ENCODE results near the gene KCNG2. TPM values are rescaled to one million over a fixed set of nuclear protein-coding genes. Genes with fewer than 3 reads are reported as not detected.

Gene KCNG2
- total RNA-seq, 1 experiment from 2014 or later = 8.6 TPM

DNA sequence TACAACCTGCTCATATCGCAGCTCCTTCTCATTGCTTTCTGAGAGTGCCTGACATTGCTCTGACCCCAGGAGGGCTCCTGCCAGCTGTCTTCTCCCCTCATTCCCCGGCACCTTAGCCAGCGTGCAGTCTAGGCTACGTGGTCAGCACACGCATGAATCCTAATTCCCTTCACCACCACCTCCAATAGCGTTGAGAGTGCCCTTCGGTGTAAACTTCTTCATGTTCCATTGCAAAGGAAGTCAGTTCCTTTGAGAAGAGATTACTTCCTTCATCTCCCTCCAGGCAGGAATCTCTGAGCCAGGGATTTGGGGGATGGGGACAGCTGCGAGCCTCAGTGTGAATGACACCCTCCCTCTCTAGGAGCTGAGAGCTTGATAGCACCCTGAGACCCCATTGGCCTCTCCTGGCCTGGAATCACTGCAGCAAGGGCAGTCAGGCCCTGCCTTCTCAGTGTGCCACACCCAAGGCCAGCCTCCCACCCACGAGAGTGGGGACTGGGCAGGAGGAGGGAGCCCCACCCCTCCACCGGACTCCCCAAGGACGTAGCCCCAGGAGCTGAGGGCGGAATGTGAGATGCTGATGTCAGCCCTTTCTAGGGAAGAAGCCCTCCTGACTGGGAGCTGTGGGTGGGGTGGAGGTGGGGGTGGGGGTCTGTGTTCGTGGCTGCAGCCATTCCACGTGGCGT, 100.3 kb downstream of the KCNG2 start:
- in situ Hi-C loops (cut with HindIII; ENCODE audit: low sequenced_read_pairs) = no loop called here

DNA sequence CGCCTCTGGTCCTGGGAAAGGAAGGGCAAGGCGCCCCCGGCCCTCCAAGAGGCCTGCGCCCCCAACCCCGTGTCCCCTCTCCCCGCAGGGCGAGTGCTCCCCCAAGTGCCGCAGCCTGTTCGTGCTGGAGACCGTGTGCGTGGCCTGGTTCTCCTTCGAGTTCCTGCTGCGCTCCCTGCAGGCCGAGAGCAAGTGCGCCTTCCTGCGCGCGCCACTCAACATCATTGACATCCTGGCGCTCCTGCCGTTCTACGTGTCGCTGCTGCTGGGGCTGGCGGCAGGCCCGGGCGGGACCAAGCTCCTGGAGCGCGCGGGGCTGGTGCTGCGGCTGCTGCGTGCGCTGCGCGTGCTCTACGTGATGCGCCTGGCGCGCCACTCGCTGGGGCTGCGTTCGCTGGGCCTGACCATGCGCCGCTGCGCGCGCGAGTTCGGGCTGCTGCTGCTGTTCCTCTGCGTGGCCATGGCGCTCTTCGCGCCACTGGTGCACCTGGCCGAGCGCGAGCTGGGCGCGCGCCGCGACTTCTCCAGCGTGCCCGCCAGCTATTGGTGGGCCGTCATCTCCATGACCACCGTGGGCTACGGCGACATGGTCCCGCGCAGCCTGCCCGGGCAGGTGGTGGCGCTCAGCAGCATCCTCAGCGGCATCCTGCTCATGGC, 101.3 kb downstream of the KCNG2 start:
- DNase-seq (ENCODE audit: low spot score) = no peak
- in situ Hi-C loops (cut with HindIII; ENCODE audit: low sequenced_read_pairs) = no loop called here

More for the DNA sequence above, 100.3 kb downstream of the KCNG2 start:
- no peak for DNase-seq (ENCODE audit: low spot score)

DNA sequence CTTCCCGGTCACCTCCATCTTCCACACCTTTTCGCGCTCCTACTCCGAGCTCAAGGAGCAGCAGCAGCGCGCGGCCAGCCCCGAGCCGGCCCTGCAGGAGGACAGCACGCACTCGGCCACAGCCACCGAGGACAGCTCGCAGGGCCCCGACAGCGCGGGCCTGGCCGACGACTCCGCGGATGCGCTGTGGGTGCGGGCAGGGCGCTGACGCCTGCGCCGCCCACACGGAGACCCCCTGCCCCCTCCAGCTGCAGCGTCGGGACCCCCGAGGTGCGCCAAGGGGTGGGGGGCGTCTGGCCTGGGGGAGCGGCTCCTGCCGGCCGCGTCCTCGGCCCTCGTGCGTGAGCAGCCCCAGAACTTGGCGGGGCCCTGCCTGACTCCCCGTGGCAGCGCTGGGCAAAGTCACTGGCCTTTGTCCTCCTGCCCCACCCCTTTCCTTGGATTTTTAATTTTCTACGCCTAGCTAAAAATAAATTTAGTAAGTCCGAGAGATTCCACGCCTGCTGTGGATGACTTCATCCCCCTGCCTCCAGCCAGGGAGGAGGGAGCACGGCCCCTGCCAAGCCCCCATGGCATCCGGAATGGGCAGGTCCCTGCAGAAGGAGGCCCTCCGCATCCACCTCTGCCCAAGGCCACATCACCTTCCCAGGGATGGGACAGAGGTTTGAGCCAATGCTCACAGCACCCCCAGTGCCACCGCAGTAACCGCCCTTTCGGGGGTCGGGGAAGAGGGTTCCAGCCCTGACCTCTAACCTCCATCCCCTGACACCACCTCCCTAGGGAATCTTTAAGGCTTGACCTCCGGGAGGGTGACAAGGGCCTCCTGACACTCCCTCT, 102.1 kb downstream of the KCNG2 start:
- DNase-seq (ENCODE audit: low spot score) = no peak
- in situ Hi-C loops (cut with HindIII; ENCODE audit: low sequenced_read_pairs) = no loop called here

DNA sequence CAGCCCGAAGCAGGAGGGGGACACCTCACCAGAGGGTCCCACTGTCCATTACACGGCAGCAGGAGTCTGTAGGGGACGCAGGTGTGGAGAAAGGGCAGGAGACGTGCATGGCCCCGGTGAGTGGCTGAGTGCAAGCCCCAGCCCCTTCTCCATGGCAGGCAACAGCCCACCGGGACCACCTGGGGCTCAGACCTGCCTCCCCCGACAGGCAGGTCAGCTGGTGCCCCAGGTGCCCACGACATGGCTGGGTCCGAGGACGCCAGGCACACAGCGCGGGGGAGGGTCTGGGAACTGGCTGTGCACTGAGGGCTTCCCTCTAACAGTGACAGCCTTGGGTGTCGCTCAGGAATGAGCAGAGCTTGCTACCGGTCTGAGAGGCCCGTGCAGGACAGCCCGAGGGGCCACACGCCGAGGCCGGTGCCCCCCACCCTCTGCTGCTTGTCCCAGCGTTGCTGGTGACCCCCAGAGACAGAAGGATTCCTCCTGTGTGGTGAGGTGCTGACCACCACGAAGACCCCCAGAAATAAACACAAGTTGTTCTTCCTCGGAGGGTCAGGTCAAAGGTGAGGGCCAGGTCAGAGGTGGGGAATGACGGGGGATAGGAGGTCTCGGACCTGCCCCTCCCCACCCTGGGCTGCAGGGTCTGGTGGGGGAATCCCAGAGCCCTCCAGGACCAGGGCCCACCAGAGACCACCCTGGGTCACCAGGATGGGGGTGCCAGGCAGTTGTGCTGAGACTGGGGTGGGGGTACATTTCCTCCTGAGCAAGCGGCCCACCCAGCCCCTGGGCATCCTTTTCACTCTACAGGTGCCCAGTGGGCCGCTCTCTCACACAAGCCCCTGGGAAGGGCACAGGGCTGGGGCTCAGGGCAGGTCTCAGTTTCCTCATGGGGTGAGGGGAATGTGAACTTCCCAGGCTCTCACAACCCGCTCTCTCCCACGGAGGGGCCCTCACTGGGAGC, 103.2 kb downstream of the KCNG2 start:
- in situ Hi-C loops (cut with HindIII; ENCODE audit: low sequenced_read_pairs) = no loop called here
- DNase-seq (ENCODE audit: low spot score) = no peak

DNA sequence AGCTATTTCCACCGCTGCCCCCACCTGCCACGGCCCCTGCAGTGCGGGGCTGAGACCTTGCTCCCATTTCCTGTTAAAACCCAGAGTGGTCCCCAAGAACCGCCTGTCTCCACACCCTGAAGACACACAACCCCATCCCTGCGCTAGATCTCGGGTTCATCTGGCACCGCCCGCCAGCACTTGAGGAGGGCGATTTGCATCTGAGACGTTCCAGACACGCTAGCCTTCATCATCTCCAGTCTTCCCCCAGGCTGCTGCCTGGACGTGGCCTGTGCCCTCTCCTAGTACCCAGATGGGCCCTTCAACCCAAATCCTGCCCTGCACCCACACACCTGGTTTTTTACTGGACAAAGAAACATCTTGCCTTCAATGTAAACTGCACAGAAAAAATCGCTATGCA, 103.9 kb downstream of the KCNG2 start:
- DNase-seq (ENCODE audit: low spot score) = no peak

DNA sequence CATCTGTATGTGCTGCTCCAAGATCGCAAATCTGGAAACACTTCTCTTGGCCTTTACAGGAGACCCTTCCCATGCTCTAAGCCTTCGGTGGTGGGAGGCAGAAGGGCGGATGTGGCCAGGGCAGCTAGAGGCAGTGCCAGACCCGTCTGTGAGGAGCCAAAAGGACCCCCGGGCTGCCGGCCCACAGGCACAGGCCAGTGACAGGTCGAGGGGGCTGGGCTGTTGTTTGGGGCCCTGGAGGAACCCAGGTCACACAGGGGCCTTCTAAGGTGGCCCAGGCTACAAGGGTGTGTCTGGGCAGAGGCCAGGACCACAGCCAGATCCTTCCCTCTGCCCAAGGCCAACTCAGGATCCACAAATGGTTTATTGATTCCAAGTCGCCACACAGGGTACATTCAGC, 104.3 kb downstream of the KCNG2 start:
- in situ Hi-C loops (cut with HindIII; ENCODE audit: low sequenced_read_pairs) = no loop called here
- DNase-seq (ENCODE audit: low spot score) = no peak

More for the DNA sequence above, 103.9 kb downstream of the KCNG2 start:
- in situ Hi-C loops (cut with HindIII; ENCODE audit: low sequenced_read_pairs) = no loop called here

DNA sequence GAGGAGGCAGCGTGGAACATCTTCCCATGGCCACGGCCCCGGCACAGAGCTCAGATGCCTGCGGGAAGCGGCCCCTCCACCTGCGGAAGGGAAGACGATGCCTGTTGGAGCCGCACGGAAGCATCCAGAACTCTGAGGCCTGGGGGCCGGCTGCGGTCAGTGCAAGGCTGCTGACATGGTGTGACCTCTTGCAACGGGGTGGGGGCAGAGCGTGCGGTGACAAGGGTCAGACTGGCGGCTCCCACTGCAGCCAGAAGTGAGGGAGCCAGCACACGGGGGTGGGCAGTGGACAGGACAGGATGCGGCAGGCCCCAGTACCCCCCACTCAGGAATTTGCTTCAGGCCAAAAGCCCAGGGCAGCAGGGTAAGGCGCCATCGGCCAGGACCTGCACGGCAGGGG, 104.9 kb downstream of the KCNG2 start:
- DNase-seq (ENCODE audit: low spot score) = no peak
- in situ Hi-C loops (cut with HindIII; ENCODE audit: low sequenced_read_pairs) = no loop called here

DNA sequence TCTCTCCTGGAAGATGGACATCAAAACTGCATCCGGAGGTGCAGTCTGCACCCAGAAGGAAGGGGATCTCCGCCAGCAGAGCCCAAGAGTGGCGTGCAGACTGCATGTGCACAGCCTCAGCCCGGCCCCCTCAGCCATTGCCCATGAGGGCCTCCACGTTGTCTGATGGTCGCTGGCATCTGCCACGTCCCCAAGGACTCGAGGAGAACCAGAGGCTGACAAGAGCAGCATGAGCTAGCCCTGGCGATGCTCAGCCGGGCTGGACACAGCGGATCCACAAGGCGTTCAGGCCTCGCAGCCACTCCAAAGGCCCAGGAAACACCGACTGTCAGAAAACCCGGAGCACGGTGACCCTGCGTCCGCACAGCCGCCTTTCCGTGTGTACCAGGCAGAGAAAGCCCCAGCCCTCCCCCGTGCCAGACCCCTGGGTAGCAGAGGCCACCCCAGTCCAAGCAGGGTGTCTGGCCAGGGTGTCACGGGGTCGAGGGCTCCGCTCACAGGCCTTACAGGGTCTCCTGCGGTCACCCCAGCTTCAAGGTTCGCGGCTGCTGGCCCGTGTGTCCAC, 105.4 kb downstream of the KCNG2 start:
- in situ Hi-C loops (cut with HindIII; ENCODE audit: low sequenced_read_pairs) = no loop called here
- no peak for DNase-seq (ENCODE audit: low spot score)

DNA sequence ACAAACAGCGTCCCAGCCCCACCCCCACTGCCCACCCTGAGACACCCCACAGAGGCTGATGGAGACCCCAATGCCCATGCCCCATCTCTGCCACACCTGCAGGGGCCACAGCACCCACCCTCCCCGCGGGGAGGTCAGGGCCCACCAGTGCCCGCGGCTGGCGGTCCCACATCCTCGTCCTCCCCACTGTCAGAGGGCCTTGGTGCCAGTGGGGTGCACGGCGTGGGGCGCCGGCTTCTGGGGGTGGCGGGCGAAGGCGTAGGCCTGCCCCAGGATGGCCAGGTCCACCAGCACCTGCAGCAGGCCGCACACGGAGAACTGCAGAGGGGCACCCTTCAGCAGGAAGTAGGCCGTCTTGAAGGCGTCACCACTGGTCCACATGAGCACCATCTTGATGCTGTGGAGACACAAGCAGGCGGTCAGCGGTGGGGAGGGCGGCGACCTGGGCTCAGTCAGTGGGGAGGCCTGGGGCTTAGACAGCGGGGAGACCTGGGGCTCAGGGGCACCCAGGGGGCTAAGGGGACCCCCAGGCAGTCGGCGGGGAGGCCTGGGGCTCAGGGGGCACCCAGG, 106.1 kb downstream of the KCNG2 start:
- in situ Hi-C loops (cut with HindIII; ENCODE audit: low sequenced_read_pairs) = no loop called here
- DNase-seq (ENCODE audit: low spot score) = no peak

DNA sequence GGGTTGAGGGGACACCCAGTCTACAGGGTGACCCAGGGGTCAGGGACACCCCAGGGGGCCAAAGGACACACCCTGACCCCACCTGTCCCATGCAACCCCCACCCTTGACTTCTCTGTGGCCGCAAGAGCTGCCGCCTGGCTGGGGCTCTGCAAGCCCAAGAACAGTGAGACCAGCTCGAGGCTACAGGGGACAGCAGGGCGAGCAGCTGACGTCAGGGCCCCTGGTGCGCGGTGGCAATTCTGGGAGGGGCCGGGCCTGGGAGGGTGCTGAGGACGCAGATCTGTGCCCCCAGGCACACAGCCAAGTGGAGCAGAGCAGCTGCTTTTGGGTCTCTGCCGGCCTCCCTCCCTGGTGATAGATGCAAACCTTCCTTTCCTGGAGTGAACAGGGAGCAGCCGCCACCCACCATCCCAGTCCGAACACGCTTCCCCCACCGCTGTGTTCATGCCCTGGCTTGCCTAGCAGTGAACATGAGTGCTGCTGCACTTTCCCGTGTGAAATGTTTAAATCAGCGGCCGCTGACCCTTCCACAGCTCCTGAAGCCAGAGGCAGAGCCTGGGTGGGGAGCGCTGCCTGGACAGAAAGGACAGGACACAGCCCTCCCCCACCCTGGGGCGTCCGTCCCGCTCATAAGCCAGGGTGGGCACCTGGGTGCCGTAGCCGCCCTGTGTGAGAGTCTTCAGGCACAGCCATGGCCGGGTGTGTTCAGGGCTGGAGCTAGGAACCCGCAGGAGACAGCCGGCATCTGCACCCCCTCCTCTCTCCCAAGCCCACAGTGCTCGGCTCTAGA, 106.8 kb downstream of the KCNG2 start:
- DNase-seq (ENCODE audit: low spot score) = no peak
- in situ Hi-C loops (cut with HindIII; ENCODE audit: low sequenced_read_pairs) = no loop called here

DNA sequence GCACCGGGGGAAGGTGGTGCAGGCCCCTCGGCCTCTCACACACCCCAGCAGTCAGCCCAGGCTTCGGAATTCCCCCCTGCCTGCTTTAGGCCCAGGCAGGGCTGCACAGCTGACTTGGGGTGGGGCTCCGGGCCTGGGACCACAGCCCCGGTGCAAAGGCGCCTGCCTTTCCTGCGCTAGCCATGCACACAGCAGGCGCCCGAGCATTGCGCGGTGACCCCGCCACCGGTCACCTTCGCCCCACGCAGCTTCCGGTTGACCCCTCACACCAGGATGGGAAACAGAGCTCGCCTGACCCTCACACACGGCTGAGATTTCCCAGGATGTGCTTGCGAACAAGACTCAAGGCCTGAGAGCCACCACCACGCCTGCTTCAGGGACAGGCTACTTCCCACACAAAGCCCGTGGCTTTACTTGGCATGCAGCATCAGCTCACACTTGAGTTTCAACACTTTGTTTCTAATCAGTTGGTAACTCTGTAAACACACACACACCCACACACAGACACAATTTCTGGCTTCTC, 107.7 kb downstream of the KCNG2 start:
- no peak for DNase-seq (ENCODE audit: low spot score)
- in situ Hi-C loops (cut with HindIII; ENCODE audit: low sequenced_read_pairs) = no loop called here

DNA sequence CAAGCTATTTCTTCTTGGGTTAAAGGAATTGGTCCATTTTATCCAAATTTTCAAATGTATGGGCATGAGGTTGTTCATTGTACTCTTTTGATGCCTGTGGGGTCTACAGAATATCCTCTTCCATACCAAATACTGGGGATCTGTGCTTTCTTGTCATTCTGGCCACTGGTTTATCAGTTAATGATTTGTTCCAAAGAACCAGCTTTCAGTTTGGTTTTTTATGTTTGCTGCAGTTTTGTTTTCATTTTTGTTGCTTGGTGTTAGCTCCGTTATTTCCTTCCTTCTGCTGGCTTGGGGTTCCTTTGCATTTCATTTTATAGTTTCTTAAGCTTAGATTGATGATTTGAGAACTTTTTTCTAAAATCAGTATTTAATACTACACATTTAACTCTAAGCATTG, 108.3 kb downstream of the KCNG2 start:
- in situ Hi-C loops (cut with HindIII; ENCODE audit: low sequenced_read_pairs) = no loop called here
- no peak for DNase-seq (ENCODE audit: low spot score)

DNA sequence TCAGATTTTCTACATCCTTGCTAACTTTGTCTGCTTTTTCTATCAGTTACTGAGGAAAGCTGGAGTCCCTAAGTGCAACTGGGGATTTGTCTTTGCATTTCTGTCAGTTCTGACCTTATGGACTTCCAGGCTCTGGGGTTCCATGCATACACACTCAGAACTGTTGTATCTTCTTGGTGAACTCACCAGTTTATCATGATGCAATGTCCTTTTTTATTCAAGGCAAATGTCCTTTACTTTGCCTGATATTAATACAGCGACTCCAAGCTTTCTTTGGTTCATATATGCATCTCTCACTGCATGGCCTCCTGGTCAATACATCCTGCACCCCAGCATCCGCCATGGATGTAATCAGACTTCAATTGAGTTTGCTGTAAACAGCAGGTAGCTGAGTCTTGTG, 109.0 kb downstream of the KCNG2 start:
- no peak for DNase-seq (ENCODE audit: low spot score)
- in situ Hi-C loops (cut with HindIII; ENCODE audit: low sequenced_read_pairs) = no loop called here

DNA sequence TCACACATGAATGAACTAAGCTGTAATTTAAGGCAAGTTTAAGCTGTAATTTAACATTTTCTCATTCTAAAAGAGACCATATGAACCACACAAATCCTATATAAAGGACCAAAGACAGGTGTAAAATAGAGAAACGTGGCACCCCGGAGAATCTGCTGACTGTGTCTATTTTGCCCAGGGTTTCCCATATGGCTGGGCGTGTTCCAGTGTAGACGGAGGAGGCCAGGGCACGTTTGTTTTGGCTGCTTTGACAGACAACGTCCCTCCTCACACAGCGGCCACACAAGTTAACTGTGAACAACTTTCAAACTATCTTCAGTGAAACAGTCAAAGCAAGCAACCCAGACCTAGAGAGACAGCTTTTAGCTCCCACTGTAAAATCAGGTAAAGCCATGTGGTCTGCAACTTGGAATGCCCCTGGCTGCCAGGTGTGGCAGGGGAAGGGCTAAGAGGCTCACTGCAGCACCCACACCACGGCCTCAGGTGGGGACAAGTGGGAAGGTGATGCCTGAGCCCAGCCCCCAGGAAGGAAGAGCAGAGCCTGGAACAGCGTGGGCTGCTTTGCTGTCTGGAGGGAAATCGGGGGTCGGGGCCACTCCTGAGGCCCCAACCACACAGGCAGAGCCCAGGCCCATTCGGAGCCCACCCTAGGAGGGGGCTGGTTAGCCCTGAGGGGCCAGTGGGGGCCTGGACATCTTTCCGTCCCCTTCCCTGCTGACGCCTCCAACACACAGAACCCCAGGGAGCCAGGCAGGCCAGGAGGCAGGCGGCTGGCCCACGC, 113.0 kb downstream of the KCNG2 start:
- in situ Hi-C loops (cut with HindIII; ENCODE audit: low sequenced_read_pairs) = no loop called here
- DNase-seq (ENCODE audit: low spot score) = no peak

DNA sequence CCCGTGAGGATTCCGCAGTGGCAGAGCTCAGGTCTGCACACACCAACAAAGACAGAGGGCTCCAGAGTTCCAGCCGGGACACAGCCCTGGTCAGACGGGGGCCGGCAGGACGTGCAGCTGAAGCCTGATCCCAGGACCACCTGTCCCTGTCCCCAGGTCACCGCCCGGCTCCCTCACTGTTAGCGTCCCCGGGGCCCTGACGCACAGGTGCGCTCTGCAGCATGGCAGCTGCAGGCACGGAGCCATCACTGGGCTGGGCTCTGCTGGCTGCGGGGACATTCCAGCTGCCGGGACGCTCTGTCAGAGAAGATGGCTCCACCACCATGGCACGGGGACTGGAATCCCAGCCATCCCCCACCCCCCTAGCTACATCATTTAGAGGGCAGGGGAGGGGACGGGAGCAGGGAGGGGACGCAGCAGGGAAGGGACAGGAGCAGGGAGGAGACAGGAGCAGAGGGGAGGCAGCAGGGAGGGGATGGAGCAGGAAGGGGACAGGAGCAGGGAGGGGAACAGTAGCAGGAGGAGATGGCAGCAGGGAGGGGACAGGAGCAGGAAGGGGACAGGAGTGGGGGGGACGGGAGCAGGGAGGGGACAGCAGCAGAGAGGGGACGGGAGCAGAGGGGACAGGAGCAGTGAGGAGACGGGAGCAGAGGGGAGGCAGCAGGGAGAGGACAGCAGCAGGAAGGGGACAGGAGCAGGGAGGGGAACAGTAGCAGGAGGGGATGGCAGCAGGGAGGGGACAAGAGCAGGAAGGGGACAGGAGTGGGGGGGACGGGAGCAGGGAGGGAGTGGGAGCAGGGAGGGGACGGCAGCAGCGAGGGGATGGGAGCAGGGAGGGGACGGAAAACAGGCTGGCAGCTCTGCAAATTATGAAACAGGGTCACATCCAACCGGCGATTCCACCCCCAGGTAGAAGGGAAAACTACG, 113.9 kb downstream of the KCNG2 start:
- in situ Hi-C loops (cut with HindIII; ENCODE audit: low sequenced_read_pairs) = no loop called here
- DNase-seq (ENCODE audit: low spot score) = peak; percentile 68
